IPS-20b (cell line): Measurements from ENCODE around the gene BACH1.

Experiments used
- H3K27ac ChIP-seq: one replicate; pipeline ENCODE4 v1.5.1; 2013; ENCODE audit warnings: low read length
- H3K27me3 ChIP-seq: 2 replicates; pipeline ENCODE4 v1.6.1; 2013; ENCODE audit warnings: mild to moderate bottlenecking, low read length, inconsistent platforms; ENCODE audit not compliant: insufficient read depth
- H3K36me3 ChIP-seq: 2 replicates; pipeline ENCODE4 v1.6.1; 2013; ENCODE audit warnings: low read depth, mild to moderate bottlenecking, inconsistent platforms, low read length, moderate library complexity; ENCODE audit not compliant: insufficient read depth
- H3K4me1 ChIP-seq: 2 replicates; pipeline ENCODE4 v1.6.1; 2013; ENCODE audit warnings: mild to moderate bottlenecking, control low read depth, inconsistent platforms, low read length, moderate library complexity; ENCODE audit not compliant: insufficient read depth
- H3K4me3 ChIP-seq: 2 replicates; pipeline ENCODE4 v1.5.1; 2013; ENCODE audit warnings: mild to moderate bottlenecking, low read length, inconsistent platforms
- H3K9ac ChIP-seq: 2 replicates; pipeline ENCODE4 v1.6.1; 2013; ENCODE audit warnings: low read depth, mild to moderate bottlenecking, inconsistent platforms, low read length, moderate library complexity
- H3K9me3 ChIP-seq: 2 replicates; pipeline ENCODE4 v1.6.1; 2013; ENCODE audit warnings: mild to moderate bottlenecking, low read depth, low read length, inconsistent platforms; ENCODE audit not compliant: insufficient read depth

The BACH1 gene

GRCh38 chr21:29320031-29320430, 21.3 kb downstream of the BACH1 start:
- Histone ChIP-seq H3K9me3 (no peaks in the 10 kb centered on the region), H3K27me3 (no peaks in the 10 kb centered on the region), H3K4me1 (no peaks in the 10 kb centered on the region; the same call in 1 of the 2 replicates), H3K27ac (no peak overlapping the region), H3K36me3 (peaks cover 21% of the 10 kb centered on the region), H3K9ac (no peak overlapping the region), H3K4me3 (no peak overlapping the region)

GRCh38 chr21:29321217-29321616, 22.5 kb downstream of the BACH1 start:
- no peak overlapping the region for H3K4me3 ChIP-seq
- H3K27me3 ChIP-seq = no peaks in the 10 kb centered on the region
- no peak overlapping the region for H3K27ac ChIP-seq
- H3K9me3 ChIP-seq = no peaks in the 10 kb centered on the region
- no peak overlapping the region for H3K9ac ChIP-seq
- H3K4me1 ChIP-seq = no peaks in the 10 kb centered on the region; the same call in 1 of the 2 replicates
- peaks cover 24% of the 10 kb centered on the region for H3K36me3 ChIP-seq

GRCh38 chr21:29321932-29322928, 23.5 kb downstream of the BACH1 start:
- no peaks in the 10 kb centered on the region for H3K9me3 ChIP-seq
- no peak overlapping the region for H3K9ac ChIP-seq
- no peak overlapping the region for H3K4me3 ChIP-seq
- H3K27ac ChIP-seq = no peak overlapping the region
- no peaks in the 10 kb centered on the region for H3K4me1 ChIP-seq
- peaks cover 35% of the 10 kb centered on the region for H3K36me3 ChIP-seq
- H3K27me3 ChIP-seq = no peaks in the 10 kb centered on the region

GRCh38 chr21:29323189-29323588, 24.5 kb downstream of the BACH1 start:
- peaks cover 43% of the 10 kb centered on the region for H3K36me3 ChIP-seq
- H3K27ac ChIP-seq = no peak overlapping the region
- H3K9me3 ChIP-seq = no peaks in the 10 kb centered on the region

GRCh38 chr21:29326914-29327554, 28.3 kb downstream of the BACH1 start:
- Histone ChIP-seq H3K4me3 (no peak overlapping the region), H3K36me3 (peaks cover 46% of the 10 kb centered on the region), H3K4me1 (no peaks in the 10 kb centered on the region), H3K27me3 (no peaks in the 10 kb centered on the region), H3K9ac (no peak overlapping the region), H3K27ac (no peak overlapping the region), H3K9me3 (no peaks in the 10 kb centered on the region)

More at GRCh38 chr21:29323189-29323588, 24.5 kb downstream of the BACH1 start:
- Histone ChIP-seq H3K27me3 (no peaks in the 10 kb centered on the region), H3K9ac (no peak overlapping the region), H3K4me3 (no peak overlapping the region), H3K4me1 (no peaks in the 10 kb centered on the region)

GRCh38 chr21:29329406-29329805, 30.7 kb downstream of the BACH1 start:
- Histone ChIP-seq H3K9me3 (no peaks in the 10 kb centered on the region), H3K36me3 (peaks cover 45% of the 10 kb centered on the region), H3K27ac (no peak overlapping the region), H3K9ac (no peak overlapping the region), H3K4me3 (no peak overlapping the region), H3K4me1 (no peaks in the 10 kb centered on the region), H3K27me3 (no peaks in the 10 kb centered on the region)

- Histone ChIP-seq H3K9me3 (no peaks in the 10 kb centered on the region), H3K4me1 (no peaks in the 10 kb centered on the region), H3K27ac (no peak overlapping the region), H3K27me3 (no peaks in the 10 kb centered on the region), H3K36me3 (peaks cover 45% of the 10 kb centered on the region), H3K9ac (no peak overlapping the region), H3K4me3 (no peak overlapping the region)
Observed at GRCh38 chr21:29330797-29331196, 32.1 kb downstream of the BACH1 start.

GRCh38 chr21:29332461-29333362, 34.0 kb downstream of the BACH1 start:
- Histone ChIP-seq H3K4me3 (no peak overlapping the region), H3K36me3 (peaks cover 26% of the 10 kb centered on the region), H3K27me3 (no peaks in the 10 kb centered on the region), H3K9me3 (no peaks in the 10 kb centered on the region), H3K4me1 (no peaks in the 10 kb centered on the region), H3K9ac (no peak overlapping the region), H3K27ac (no peak overlapping the region)

- H3K27me3 ChIP-seq = no peaks in the 10 kb centered on the region
- H3K9me3 ChIP-seq = no peaks in the 10 kb centered on the region
- no peak overlapping the region for H3K27ac ChIP-seq
- H3K4me3 ChIP-seq = no peak overlapping the region
- H3K4me1 ChIP-seq = no peaks in the 10 kb centered on the region
- peaks cover 23% of the 10 kb centered on the region for H3K36me3 ChIP-seq
- no peak overlapping the region for H3K9ac ChIP-seq
Observed at GRCh38 chr21:29333406-29333805, 34.7 kb downstream of the BACH1 start.

GRCh38 chr21:29334717-29335428, 36.2 kb downstream of the BACH1 start:
- no peak overlapping the region for H3K27ac ChIP-seq
- no peaks in the 10 kb centered on the region for H3K4me1 ChIP-seq

GRCh38 chr21:29335720-29336119, 37.0 kb downstream of the BACH1 start:
- 0 out of 2 replicates have a peak, but pooled peaks cover 2% of the 10 kb centered on the region for H3K4me1 ChIP-seq
- H3K27me3 ChIP-seq = no peaks in the 10 kb centered on the region
- peaks cover 13% of the 10 kb centered on the region for H3K36me3 ChIP-seq
- H3K9ac ChIP-seq = no peak overlapping the region
- H3K9me3 ChIP-seq = no peaks in the 10 kb centered on the region
- no peak overlapping the region for H3K27ac ChIP-seq
- no peak overlapping the region for H3K4me3 ChIP-seq

More at GRCh38 chr21:29334717-29335428, 36.2 kb downstream of the BACH1 start:
- H3K36me3 ChIP-seq = peaks cover 14% of the 10 kb centered on the region
- no peak overlapping the region for H3K4me3 ChIP-seq
- H3K27me3 ChIP-seq = no peaks in the 10 kb centered on the region
- H3K9me3 ChIP-seq = no peaks in the 10 kb centered on the region
- H3K9ac ChIP-seq = no peak overlapping the region
